Liver (tissue), 9 donors: ENCODE measurements around the gene MTHFS. TPM values are rescaled to one million over a fixed set of nuclear protein-coding genes. Genes with fewer than 3 reads are reported as not detected.

ENCODE experiments used
- DNase-seq: peaks from one replicate; pipeline ENCODE4 v3.0.0-alpha.2; 2017; ENCODE audit warnings: low spot score
- H3K27ac ChIP-seq, 2 donors: one replicate each; pipeline ENCODE4 v1.7.0; 2013; ENCODE audit warnings: inconsistent platforms in 2 of 2, low read length in 2 of 2, control low read depth in 1 of 2, low read depth in 1 of 2, mild to moderate bottlenecking in 1 of 2
- H3K27me3 ChIP-seq, 4 donors: one replicate each; pipeline versions ENCODE4 v1.6.1 to v1.7.0; 2013; ENCODE audit warnings: low read length in 3 of 4, inconsistent platforms in 1 of 4, mild to moderate bottlenecking in 1 of 4, moderate library complexity in 1 of 4; ENCODE audit not compliant: control insufficient read depth in 4 of 4, insufficient read depth in 4 of 4
- H3K36me3 ChIP-seq, 4 donors: one replicate each; pipeline versions ENCODE4 v1.6.1 to v1.7.0; 2013; ENCODE audit warnings: low read length in 3 of 4, mild to moderate bottlenecking in 3 of 4, low read depth in 1 of 4, moderate library complexity in 1 of 4; ENCODE audit not compliant: control insufficient read depth in 4 of 4, insufficient read depth in 3 of 4
- H3K4me1 ChIP-seq, 4 donors: one replicate each; pipeline versions ENCODE4 v1.6.1 to v1.7.0; 2013; ENCODE audit warnings: low read length in 3 of 4, mild to moderate bottlenecking in 3 of 4, moderate library complexity in 1 of 4; ENCODE audit not compliant: control insufficient read depth in 4 of 4, insufficient read depth in 4 of 4
- H3K4me3 ChIP-seq, 3 donors: one replicate each; pipeline versions ENCODE4 v1.6.1 to v1.7.0; 2013; ENCODE audit warnings: low read length in 3 of 3, control low read depth in 1 of 3, low read depth in 1 of 3, mild to moderate bottlenecking in 1 of 3
- H3K9ac ChIP-seq, 2 donors: one replicate each; pipeline ENCODE4 v1.7.0; 2013; ENCODE audit warnings: low read length in 2 of 2, mild to moderate bottlenecking in 2 of 2, moderate library complexity in 2 of 2, control low read depth in 1 of 2, low read depth in 1 of 2
- H3K9me3 ChIP-seq, 4 donors: one replicate each; pipeline versions ENCODE4 v1.6.1 to v1.7.0; 2013; ENCODE audit warnings: low read length in 3 of 4; ENCODE audit not compliant: control insufficient read depth in 4 of 4
- EGR1 ChIP-seq, 2 donors: IDR thresholded peaks; 2 replicates each; pipeline ENCODE4 v1.6.1; 2016 to 2018; ENCODE audit warnings: antibody characterized with exemption in 2 of 2, low read depth in 2 of 2
- FOXA1 ChIP-seq: IDR thresholded peaks from 2 replicates; pipeline ENCODE4 v1.6.1; 2016; ENCODE audit warnings: antibody characterized with exemption
- GABPA ChIP-seq, 2 donors: IDR thresholded peaks in 1 of 2; conservative IDR thresholded peaks in 1 of 2; 2 replicates each; pipeline ENCODE4 v1.6.1; 2016; ENCODE audit warnings: antibody characterized with exemption in 2 of 2, mild to moderate bottlenecking in 1 of 2, moderate library complexity in 1 of 2
- HNF4A ChIP-seq, 2 donors: conservative IDR thresholded peaks; 2 replicates each; pipeline ENCODE4 v1.6.1; 2016; ENCODE audit warnings: antibody characterized with exemption in 2 of 2, mild to moderate bottlenecking in 2 of 2
- HNF4G ChIP-seq: IDR thresholded peaks from 2 replicates; pipeline ENCODE4 v1.6.1; 2016; ENCODE audit warnings: antibody characterized with exemption
- NR2F2 ChIP-seq: IDR thresholded peaks from 2 replicates; pipeline ENCODE4 v1.6.1; 2016; ENCODE audit warnings: antibody characterized with exemption
- RAD21 ChIP-seq, 2 donors: IDR thresholded peaks; 2 replicates each; pipeline ENCODE4 v1.6.1; 2016; ENCODE audit warnings: antibody characterized with exemption in 2 of 2, mild to moderate bottlenecking in 2 of 2
- REST ChIP-seq: IDR thresholded peaks from 2 replicates; pipeline ENCODE4 v1.6.1; 2016; ENCODE audit warnings: antibody characterized with exemption, mild to moderate bottlenecking
- SP1 ChIP-seq: IDR thresholded peaks from 2 replicates; pipeline ENCODE4 v1.6.1; 2018; ENCODE audit warnings: antibody characterized with exemption, mild to moderate bottlenecking
- TAF1 ChIP-seq: conservative IDR thresholded peaks from 2 replicates; pipeline ENCODE4 v1.6.1; 2016; ENCODE audit warnings: antibody characterized with exemption, mild to moderate bottlenecking
- ZBTB33 ChIP-seq: IDR thresholded peaks from 2 replicates; pipeline ENCODE4 v1.6.1; 2016; ENCODE audit warnings: antibody characterized with exemption
- WGBS: extraction: QIAGEN DNeasy Blood & Tissue Kit; methylation state at CpG from one replicate; pipeline ENCODE4 v1.1.7; 2013; 5-methylcytosine and 5-hydroxymethylcytosine counted together
- polyA plus RNA-seq, 2 donors: library from polyadenylated mRNA; stranded (reverse) in 1 of 2; unstranded in 1 of 2; fragments of 200-250 nt in 1 of 2; fragments of >200 nt in 1 of 2; fragmentation: Nextera tagmentation in 1 of 2; extraction: Ambion mirVana in 1 of 2; gene quantifications; one replicate each; pipeline versions ENCODE4 v1.2.1 to v1.2.3, GENCODE V29; 2013 to 2015
- total RNA-seq, 2 donors: library from RNA; depleted of rRNA; stranded (reverse); fragments of >200 nt; gene quantifications; one replicate each; pipeline ENCODE4 v1.2.3, GENCODE V29; 2014
- TF ChIP-seq, protein P1 (sequence below): IDR thresholded peaks from 2 replicates; pipeline ENCODE4 v1.6.1; 2016; ENCODE audit warnings: antibody characterized with exemption
- donor health status: healthy.
- donor health status: healthy.
- donor health status: healthy.
- donor health status: healthy.
- donor health status: healthy.

Gene MTHFS
- total and polyA plus RNA-seq, 4 donors = 40.9 to 338 (median 157) TPM

- Histone ChIP-seq H3K27ac (no peak overlapping the region), H3K9me3 (no peaks in the 10 kb centered on the region), H3K9ac (no peak overlapping the region), H3K27me3 (no peaks in the 10 kb centered on the region), H3K36me3 (peaks cover 6 to 57% (median 27%) of the 10 kb centered on the region in 4 donors), H3K4me1 (no peaks in the 10 kb centered on the region), H3K4me3 (no peak overlapping the region)
- DNase-seq = no peak
- no peak for TF ChIP-seq ZBTB33
- TF ChIP-seq REST = no peak
- TF ChIP-seq HNF4G = no peak
- TF ChIP-seq TAF1 = no peak
- TF ChIP-seq GABPA (IDR thresholded peaks at IDR 0.05 in 1 of 2, conservative IDR thresholded peaks at IDR 0.05 in 1 of 2) = no peak
- no peak for TF ChIP-seq FOXA1
- no peak for TF ChIP-seq EGR1 (IDR thresholded peaks at IDR 0.05; ENCODE audit: low read depth in 2 of 2)
- no peak for TF ChIP-seq NR2F2
- TF ChIP-seq HNF4A (conservative IDR thresholded peaks at IDR 0.05) = no peak
- no peak for TF ChIP-seq SP1
- 78% methylated on average over 4 of the region's 4 CpGs for WGBS
Observed at GRCh38 chr15:79834495-79834894, 62.3 kb downstream of the MTHFS start.

- WGBS = 91% methylated on average over 1 of the region's 1 CpG
- TF ChIP-seq, protein P1, sequence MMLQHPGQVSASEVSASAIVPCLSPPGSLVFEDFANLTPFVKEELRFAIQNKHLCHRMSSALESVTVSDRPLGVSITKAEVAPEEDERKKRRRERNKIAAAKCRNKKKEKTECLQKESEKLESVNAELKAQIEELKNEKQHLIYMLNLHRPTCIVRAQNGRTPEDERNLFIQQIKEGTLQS = no peak
- no peak for TF ChIP-seq NR2F2
- Histone ChIP-seq H3K4me1 (no peaks in the 10 kb centered on the region), H3K4me3 (no peak overlapping the region), H3K27ac (no peak overlapping the region), H3K27me3 (no peaks in the 10 kb centered on the region), H3K36me3 (peaks cover 2 to 44% (median 15%) of the 10 kb centered on the region in 4 donors), H3K9ac (no peak overlapping the region), H3K9me3 (no peaks in the 10 kb centered on the region)
- no peak for DNase-seq
Observed at GRCh38 chr15:79832367-79833120, 64.3 kb downstream of the MTHFS start.

- no peaks in the 10 kb centered on the region for H3K27me3 ChIP-seq
- peaks cover 2 to 42% (median 15%) of the 10 kb centered on the region in 4 donors for H3K36me3 ChIP-seq
- H3K9me3 ChIP-seq = no peaks in the 10 kb centered on the region
- H3K27ac ChIP-seq = no peak overlapping the region
- H3K4me3 ChIP-seq = no peak overlapping the region
- H3K4me1 ChIP-seq = no peaks in the 10 kb centered on the region
- DNase-seq = no peak
- 94% methylated on average over 1 of the region's 1 CpG for WGBS
- H3K9ac ChIP-seq = no peak overlapping the region
- TF ChIP-seq RAD21 (IDR thresholded peaks at IDR 0.05) = no peak
Observed at GRCh38 chr15:79831604-79832003, 65.2 kb downstream of the MTHFS start.
